GM18951 (cell line): Measurements from ENCODE around the gene ARL14EP.

Experiments used
- POLR2A ChIP-seq: IDR thresholded peaks from 4 replicates; pipeline ENCODE4 v1.6.1; 2011; ENCODE audit warnings: mild to moderate bottlenecking; ENCODE audit not compliant: insufficient read length, insufficient read depth; ENCODE audit errors: extremely low read depth
- in situ Hi-C: fragments of 300-500 bp; cut with MboI; formaldehyde crosslinking; loops from one replicate; pipeline ENCODE4 v1.12.0; 2022; ENCODE audit warnings: low sequenced_read_pairs, mixed read lengths, inconsistent platforms; ENCODE audit not compliant: unreplicated experiment

The ARL14EP gene

DNA sequence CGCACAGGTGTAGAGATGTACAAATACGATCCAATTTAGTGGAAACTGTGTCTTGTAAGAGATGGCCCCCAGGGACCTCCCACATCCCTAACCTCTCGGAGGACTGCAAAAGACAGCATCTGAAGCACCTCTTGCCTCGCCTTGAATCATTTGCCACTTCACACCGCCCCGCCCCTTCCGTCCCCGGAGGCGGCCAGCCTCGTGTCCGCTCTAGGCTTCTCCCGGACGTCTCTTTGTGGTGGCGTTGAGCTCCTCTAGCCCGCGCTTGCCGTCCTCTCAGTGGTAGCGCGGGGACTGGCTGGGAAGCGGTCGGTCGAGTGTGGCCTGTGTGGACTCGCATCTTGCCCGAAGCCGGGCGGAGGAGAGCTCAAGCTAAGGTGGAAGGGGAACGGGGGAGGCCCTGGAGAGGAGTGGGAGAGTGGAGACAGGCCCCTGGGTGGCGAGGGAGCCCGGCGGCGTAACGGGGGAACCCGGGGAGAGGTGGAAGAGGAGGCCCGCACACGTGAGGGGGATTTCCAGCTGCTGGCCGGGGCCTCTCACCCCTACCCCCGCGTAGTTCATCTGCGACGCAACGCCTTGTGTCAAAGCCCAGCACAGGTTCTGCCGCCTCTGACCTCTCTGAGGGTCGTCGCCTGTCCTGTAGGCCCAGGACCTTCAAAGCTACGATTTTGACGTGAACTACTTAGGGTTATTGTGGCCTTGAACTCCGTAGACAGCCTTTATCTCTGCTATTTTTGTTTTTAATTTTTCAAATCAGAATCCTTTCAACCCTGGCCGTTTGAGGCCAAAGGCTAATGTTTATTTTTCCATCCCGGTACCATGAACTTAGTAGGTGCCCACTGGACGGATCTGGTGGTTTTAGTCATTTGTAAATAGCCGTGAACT lies at the start of gene ARL14EP:
Gene ARL14EP, plus strand, starts transcription at position 279 of the 885 bp plus-strand sequence. CDS start 7,845 bp downstream, outside the sequence.
- in situ Hi-C loops: no loop called here
- TF ChIP-seq POLR2A: peak; percentile 91

DNA sequence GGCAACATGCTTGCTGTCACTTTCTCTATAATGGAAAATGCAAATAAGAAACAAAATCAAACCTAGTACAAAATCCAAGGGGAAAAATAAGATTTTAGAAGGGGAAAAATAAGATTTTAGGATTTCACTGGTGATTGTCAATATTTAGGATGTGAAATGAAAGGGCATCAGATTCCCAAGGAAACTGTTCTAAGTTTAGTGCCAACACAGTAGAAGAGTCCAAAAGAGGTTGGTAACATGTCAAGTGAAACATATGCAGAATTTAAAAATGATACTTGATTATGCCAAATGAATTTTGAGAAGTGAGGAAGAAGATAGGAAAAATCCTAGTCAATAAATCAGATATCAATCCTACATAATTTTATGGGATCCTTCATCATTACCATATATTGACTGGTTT lies 45.7 kb upstream of the ARL14EP start:
- in situ Hi-C loops: no loop called here
- no peak for TF ChIP-seq POLR2A

DNA sequence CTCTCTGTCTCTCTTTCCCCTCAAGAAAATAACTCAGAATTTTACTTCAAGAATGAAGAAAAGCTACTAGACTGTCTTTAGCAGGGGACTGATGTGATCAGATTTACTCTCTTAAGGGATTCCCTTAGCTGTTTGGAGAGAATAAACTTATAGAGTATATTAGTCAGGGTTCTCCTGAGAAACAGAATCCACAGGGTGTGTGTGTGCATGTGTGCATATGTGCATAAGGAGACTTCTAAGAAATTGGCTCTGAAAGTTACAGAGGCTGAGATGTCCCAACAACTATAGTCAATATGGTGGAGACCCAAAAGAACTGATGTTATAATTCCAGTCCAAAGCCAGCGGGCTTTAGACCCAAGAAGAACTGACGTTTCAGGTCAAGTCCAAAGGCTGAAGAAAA lies 43.1 kb upstream of the ARL14EP start:
- TF ChIP-seq POLR2A: no peak
- in situ Hi-C loops: no loop called here

DNA sequence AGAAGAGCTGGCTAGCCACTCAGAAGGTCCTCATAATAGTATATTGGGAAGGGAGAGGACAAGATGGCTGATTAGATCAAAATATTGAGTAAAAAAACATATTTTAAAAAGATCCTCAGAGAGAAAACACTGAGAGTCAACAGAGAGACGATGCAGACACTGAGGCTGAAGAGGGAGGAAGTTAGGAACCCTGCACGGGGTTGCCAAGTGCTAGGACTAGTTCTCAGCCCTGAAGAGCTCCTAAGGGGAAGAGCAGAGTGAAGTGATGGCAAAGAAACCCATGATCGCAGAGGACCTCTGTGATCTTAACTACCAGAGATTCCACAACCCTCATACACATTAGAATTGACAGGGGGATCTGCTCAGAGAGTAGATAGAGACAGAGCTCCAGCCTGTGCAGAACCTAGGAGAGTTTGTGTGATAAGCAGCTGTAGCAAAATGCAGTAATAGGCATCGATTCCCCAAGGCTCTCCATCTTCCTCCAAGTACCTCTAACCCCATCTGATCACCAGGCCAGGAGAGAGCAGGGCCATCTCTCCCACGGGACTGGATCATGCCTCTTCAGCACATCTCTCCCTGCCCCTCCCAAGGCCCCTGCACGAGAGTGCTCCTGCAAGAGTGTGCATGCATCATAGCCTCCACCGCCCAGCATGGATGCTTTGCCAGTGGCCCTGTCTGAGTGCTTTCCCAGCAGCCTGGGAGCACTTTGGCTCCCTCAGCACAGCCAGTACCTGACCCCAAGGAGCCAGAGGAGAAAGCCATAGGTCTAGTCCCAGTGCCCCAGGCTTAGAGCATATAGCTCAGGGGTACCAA lies 41.2 kb upstream of the ARL14EP start:
- TF ChIP-seq POLR2A: no peak
- in situ Hi-C loops: no loop called here

DNA sequence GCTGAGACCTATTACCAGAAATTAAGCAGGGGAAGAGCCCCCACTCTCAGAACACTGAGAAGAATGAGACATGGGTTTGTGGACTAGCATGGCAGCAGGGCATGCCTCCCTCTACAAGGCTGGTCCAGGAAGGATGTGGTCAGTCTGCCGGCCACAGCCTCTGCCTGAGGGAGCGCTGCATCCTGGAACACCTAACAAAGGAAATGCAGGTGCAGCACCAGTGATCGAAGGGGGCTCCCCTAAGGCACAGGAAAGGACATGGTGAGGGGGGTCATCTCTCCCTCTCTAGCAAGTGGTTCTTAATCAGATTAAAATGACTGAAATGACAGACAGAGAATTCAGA lies 40.6 kb upstream of the ARL14EP start:
- TF ChIP-seq POLR2A: no peak

DNA sequence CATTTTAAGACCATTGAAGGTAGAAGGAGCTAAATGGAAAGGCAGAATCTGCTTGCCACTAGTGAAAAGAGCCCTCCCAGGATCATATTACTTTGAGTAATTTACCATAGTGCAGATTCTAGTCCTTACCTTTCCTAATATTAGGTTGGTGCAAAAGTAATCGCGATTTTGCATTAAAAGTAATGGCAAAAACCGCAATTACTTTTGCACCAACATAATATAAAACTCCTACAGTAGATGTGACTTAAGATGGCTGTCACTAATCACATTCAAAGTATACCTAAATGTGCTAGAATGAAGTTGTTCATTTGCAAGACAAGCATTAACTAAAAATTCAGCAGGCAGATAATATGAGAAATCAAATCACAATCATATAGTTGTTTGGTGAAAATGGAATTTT lies 38.1 kb upstream of the ARL14EP start:
- in situ Hi-C loops: no loop called here
- no peak for TF ChIP-seq POLR2A

More for the DNA sequence above, 40.6 kb upstream of the ARL14EP start:
- in situ Hi-C loops: no loop called here

DNA sequence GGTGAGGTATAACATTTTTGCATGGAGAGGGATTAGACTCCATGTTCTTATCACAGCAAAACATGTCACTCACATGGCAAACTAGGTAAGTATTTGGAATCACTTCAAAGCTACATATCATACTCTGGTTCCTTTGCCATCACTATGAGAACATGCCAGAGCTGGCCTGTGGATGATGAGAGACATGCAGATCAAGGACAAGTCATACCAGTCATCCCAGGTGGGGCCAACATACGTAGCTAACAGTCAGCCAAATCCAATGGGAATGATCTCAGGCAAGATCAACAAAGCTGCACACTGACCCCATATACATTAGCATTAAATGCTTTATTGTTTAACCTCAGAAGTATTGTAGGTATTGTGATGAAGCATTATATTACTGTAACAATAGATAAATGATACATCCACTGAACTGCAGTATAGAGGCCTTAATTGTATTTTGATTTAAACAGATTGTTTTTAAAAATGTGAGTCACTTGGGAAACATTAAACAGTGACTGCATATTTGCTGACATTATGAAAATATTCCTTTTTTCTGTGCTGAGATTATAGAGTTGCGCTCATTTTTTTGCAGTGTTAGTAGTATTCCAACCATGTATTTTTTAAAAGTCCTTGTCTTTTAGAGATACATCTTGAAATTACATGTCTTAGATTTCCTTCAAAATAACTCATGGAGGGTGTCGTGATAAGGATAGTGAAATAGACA lies 37.3 kb upstream of the ARL14EP start:
- TF ChIP-seq POLR2A: no peak
- in situ Hi-C loops: no loop called here

DNA sequence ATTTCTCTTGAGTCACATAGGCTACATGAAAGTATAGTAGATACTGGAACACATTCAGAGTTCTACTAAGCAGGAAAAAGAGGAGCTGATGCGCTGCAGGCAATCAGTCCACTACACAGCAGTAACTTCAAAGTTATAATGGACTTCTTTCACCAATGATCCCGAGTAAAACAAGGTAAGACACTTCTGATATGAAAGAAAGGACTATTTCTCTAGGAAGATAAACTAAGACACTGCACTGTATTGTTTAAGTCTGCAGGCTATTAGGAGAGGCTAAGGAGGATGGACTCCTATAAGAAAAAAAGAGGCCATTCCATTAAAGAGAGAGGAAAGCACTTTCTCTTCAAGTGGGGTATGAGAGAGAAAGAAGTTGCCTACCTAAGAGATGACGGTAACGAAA lies 31.6 kb upstream of the ARL14EP start:
- TF ChIP-seq POLR2A: no peak
- in situ Hi-C loops: no loop called here

DNA sequence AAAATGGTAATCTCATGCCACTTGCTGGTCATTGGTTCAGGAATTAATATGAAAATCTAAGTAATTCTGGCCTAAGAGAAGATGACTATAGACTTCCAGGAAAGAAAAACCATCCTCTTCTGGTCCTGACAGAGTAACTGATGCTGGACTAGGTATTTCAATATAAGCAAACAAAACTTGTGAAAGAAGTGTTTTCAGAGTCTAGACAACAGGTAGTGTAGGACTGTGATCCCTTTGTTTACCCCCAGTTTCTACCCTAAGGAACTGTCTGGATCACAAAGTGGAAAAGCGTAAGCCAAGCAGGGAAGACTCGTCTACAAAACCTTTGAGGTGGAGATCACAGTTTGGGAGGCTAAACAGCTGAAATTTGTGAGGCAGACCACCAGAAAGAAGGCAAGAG lies 30.4 kb upstream of the ARL14EP start:
- in situ Hi-C loops: no loop called here

DNA sequence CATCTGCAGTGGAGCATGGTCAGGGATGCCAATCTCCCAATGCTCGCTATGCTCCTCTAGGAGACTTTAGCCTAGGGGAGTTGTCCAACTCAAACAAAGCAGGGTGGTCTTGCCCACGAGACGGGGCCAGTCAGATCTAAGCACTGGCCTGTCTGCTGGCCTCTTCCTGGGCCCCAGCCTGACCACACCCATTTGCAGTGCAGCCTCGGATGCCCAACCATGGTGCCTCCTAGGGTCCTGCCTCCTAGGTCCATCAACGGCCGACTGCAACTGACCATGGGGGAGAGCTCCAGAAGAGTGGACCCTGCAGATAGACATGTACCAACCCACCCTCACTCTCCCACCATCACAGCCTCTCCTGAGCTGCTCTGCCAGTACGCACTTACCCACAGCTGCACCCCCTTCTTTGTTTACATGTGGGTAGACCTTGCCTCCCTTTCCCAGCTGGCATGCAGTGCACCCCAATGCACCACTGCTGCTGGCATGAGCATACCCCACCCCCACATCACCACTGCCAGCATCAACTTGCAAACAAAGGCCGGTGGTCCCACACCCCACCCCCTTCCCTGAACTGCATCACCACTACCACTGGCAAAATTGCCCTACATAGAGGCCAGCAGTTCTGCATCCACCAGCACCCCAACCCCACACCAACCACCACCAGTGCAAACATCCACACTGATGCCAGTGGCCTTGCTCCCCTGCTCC lies 27.6 kb upstream of the ARL14EP start:
- TF ChIP-seq POLR2A: no peak
- in situ Hi-C loops: no loop called here

More for the DNA sequence above, 30.4 kb upstream of the ARL14EP start:
- no peak for TF ChIP-seq POLR2A

DNA sequence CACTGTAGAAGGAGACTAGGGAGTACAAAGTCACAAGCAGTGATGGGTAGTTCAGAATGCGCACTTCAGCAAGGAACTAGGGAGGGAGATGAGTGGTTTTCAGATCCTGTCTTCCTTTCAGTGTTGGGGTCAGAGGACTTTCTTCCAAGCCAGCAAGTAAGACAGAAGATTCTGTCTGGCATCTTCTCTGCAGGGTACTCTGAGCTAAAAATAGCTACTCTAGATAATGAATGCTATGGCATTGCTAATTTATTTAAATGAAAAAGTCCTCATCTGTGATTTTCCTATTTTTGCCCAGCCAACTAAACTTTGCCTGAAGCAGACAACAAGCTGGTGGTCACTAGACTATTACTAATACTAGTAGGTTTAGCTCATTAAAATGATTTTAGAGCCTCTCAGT lies 18.3 kb upstream of the ARL14EP start:
- in situ Hi-C loops: no loop called here

DNA sequence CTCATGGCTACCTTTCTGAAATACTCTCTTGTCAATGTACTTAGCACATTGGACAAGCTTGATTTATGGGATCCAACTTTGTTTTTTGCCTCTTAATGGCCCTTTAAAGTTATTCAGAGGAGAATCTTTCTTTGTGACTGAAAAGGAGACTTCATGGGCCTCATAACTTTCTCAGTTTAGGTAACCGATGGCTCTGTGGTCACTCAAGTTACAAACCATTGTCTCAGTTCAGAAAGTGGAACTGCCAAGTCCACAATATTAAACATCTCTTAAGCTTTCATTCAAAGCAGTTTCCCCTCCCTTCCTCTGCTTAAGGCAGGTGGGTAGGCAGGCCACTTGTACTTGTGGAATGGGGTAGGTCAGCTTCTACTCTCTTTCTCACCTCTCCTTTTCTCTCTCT lies 12.3 kb upstream of the ARL14EP start:
- in situ Hi-C loops: no loop called here
- TF ChIP-seq POLR2A: no peak

More for the DNA sequence above, 18.3 kb upstream of the ARL14EP start:
- TF ChIP-seq POLR2A: no peak
